ENCODE results near the gene TBC1D1.
A peak's percentile ranks its signal among the peaks of the same experiment; 100 is the strongest.

TBC1D1 gene

GRCh38 chr4:38073596-38074234, 182.8 kb downstream of the TBC1D1 start:
- no peak for TF ChIP-seq CTCF (IDR thresholded peaks at IDR 0.05; ENCODE audit: insufficient read depth, low read depth, low read length, missing control alignments)
- DNase-seq (ENCODE audit: low read depth), result no peak
- no peak overlapping the region for H3K4me3 ChIP-seq (ENCODE audit: low read depth, low read length)

GRCh38 chr4:38075370-38076152, 184.7 kb downstream of the TBC1D1 start:
- TF ChIP-seq CTCF (IDR thresholded peaks at IDR 0.05; ENCODE audit: insufficient read depth, low read depth, low read length, missing control alignments), result no peak
- DNase-seq (ENCODE audit: low read depth), result peak; percentile 57
- 0 out of 2 replicates have a peak overlapping the region, but pooled peaks have one; percentile 14 for H3K4me3 ChIP-seq (ENCODE audit: low read depth, low read length)

- no peak for TF ChIP-seq CTCF (IDR thresholded peaks at IDR 0.05; ENCODE audit: insufficient read depth, low read depth, low read length, missing control alignments)
- peak; percentile 72 for DNase-seq (ENCODE audit: low read depth)
- no peak overlapping the region for H3K4me3 ChIP-seq (ENCODE audit: low read depth, low read length)
These were observed 185.3 kb downstream of the TBC1D1 start for GRCh38 chr4:38076153-38076669.

- DNase-seq (ENCODE audit: low read depth), result no peak
- no peak overlapping the region for H3K4me3 ChIP-seq (ENCODE audit: low read depth, low read length)
- no peak for TF ChIP-seq CTCF (IDR thresholded peaks at IDR 0.05; ENCODE audit: insufficient read depth, low read depth, low read length, missing control alignments)
These were observed 187.1 kb downstream of the TBC1D1 start for GRCh38 chr4:38077791-38078489.

- no peak overlapping the region; the same call in 1 of the 2 replicates for H3K4me3 ChIP-seq (ENCODE audit: low read depth, low read length)
- TF ChIP-seq CTCF (IDR thresholded peaks at IDR 0.05; ENCODE audit: insufficient read depth, low read depth, low read length, missing control alignments), result no peak
- peak; percentile 42 for DNase-seq (ENCODE audit: low read depth)
These were observed 187.9 kb downstream of the TBC1D1 start for GRCh38 chr4:38078590-38079421.

Measured in GM12865 (cell line).